HUES6 (cell line): ENCODE results near the gene COX6A2.
"Not testable (repeated sequence)": the region's sequence is repeated elsewhere in the genome, so short reads cannot be mapped to it uniquely, and the experiment has no call there.

Source experiments
- H3K27ac ChIP-seq: 2 replicates; pipeline ENCODE4 v1.7.0; 2013; ENCODE audit warnings: low read depth, mild to moderate bottlenecking, low read length, inconsistent platforms
- H3K27me3 ChIP-seq: 2 replicates; pipeline ENCODE4 v1.6.1; 2013; ENCODE audit warnings: low read length; ENCODE audit not compliant: control insufficient read depth, insufficient read depth
- H3K36me3 ChIP-seq: 2 replicates; pipeline ENCODE4 v1.6.1; 2013; ENCODE audit warnings: low read length; ENCODE audit not compliant: control insufficient read depth, insufficient read depth
- H3K4me1 ChIP-seq: 2 replicates; pipeline ENCODE4 v1.6.1; 2013; ENCODE audit warnings: low read length; ENCODE audit not compliant: control insufficient read depth, insufficient read depth
- H3K4me3 ChIP-seq: 2 replicates; pipeline ENCODE4 v1.5.1; 2013; ENCODE audit warnings: low read depth, low read length
- H3K9ac ChIP-seq: one replicate; pipeline ENCODE4 v1.6.1; 2013; ENCODE audit warnings: mild to moderate bottlenecking, low read length
- H3K9me3 ChIP-seq: 2 replicates; pipeline ENCODE4 v1.6.1; 2013; ENCODE audit warnings: low read depth, low read length; ENCODE audit not compliant: control insufficient read depth, insufficient read depth

The COX6A2 gene

DNA sequence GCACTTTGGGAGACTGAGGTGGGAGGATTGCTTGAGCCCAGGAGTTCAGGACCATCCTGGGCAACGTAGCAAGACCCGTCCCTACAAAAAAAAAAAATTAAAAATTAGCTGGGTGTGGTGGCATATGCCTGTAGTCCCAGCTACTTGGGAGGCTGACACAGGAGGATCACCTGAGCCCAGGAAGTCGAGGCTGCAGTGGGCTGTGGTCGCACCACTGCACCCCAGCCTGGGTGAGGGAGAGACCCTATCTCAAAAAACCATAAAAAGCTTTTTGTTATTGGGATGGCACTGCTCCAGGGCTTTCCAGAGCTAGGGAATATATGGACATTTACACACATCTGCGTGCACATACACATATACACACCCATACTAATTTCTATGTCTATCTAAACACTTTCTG, 23.0 kb upstream of the COX6A2 start:
- H3K27me3 ChIP-seq, result no peaks in the 10 kb centered on the region

DNA sequence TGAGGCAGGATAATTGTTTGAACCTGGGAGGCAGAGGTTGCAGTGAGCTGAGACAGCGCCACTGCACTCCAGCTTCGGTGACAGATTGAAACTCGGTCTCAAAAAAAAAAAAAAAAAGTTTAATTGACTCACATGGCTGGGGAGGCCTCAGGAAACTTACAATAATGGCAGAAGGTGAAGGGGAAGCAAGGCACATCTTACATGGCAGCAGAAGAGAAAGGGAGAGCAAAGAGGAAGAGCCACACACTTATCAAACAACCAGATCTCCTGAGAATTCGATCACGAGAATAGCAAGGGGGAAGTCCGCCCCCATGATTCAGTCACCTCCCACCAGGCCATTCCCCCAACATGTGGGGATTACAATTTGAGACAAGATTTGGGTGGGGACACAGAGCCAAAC, 17.8 kb upstream of the COX6A2 start:
- not testable (repeated sequence) for H3K4me3 ChIP-seq, H3K9me3 ChIP-seq, H3K27me3 ChIP-seq, H3K9ac ChIP-seq, H3K27ac ChIP-seq, H3K36me3 ChIP-seq, H3K4me1 ChIP-seq

More for the DNA sequence above, 23.0 kb upstream of the COX6A2 start:
- Histone ChIP-seq H3K27ac (no peak overlapping the region), H3K4me3 (no peak overlapping the region), H3K4me1 (peaks cover 29% of the 10 kb centered on the region), H3K36me3 (no peaks in the 10 kb centered on the region), H3K9ac (no peak overlapping the region), H3K9me3 (no peaks in the 10 kb centered on the region)

DNA sequence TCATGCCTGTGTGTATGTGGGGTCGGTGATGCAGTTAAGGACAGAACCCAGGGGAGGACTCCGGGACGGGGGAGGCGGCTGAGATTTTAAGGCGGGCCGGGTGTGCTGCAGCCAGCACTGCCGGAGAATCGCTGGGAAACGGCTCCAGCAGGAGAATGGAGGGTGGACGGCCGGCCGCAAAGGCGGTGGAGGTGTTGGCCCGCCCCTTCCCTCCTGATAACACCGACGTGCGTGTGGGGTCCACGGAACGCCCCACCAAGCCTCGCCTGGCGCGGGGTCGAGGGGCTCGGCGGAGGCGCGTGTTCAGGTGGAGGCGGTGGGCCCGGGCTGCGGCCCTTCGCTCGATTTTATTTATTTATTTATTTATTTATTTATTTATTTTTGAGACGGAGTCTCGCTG, 13.8 kb upstream of the COX6A2 start:
- Histone ChIP-seq H3K36me3 (no peaks in the 10 kb centered on the region), H3K9me3 (no peaks in the 10 kb centered on the region), H3K4me3 (peak overlapping the region; percentile 70; the same call in 1 of the 2 replicates), H3K27ac (no peak overlapping the region), H3K27me3 (no peaks in the 10 kb centered on the region), H3K4me1 (peaks cover 3% of the 10 kb centered on the region; the same call in 1 of the 2 replicates), H3K9ac (no peak overlapping the region)

DNA sequence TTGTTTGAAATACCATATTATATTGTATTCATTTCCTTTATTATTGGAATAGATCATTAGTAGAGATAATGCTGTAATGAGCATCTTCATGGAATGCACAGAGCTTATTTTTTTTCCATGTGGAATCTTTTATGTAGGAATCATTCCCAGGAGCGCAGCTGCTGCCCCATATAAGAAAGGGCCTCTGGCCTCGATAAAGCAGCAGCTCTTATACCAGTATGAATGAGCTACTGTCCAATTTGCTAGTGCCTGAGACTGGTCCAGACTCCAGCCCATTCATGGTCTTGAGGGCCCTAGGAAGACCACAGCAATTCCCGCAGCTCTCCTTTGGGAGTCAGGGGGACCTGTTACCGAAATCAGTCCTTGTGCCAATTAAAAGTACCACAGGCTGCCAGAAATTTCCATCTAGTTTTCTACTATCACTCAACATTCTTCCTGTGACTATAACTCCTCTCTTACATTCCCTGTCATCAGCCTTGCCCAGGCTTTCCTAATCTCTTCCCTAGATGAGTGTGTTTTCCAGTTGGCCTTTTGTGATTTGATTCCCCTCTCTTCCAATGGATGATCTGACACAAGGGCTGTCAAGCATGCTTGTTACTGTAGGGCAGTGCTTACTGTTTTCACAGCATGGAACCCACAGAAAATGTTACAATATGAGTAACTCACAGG, 12.5 kb upstream of the COX6A2 start:
- no peak overlapping the region for H3K4me3 ChIP-seq
- no peaks in the 10 kb centered on the region for H3K36me3 ChIP-seq
- no peaks in the 10 kb centered on the region for H3K9me3 ChIP-seq
- H3K9ac ChIP-seq, result no peak overlapping the region
- no peak overlapping the region for H3K27ac ChIP-seq
- H3K27me3 ChIP-seq, result no peaks in the 10 kb centered on the region
- H3K4me1 ChIP-seq, result peaks cover 10% of the 10 kb centered on the region; the same call in 1 of the 2 replicates

DNA sequence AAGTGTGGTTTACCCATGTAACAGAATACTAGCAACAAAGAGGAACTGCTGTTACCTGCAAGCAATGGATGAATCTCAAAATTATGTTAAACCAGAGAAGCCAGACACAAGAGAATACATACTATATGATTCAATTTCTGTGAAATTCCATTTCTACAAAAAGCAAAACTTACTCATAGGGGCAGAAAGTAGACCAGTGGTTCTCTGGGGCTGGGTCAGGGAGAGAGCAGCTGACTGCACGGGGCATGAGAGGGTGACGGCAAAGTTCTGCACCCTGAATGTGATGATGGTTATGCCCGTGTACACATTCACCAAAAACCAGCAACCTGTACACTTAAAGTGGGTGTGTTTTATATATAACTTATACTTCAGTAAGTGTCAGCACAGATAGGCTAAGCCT, 11.4 kb upstream of the COX6A2 start:
- Histone ChIP-seq H3K9me3 (no peaks in the 10 kb centered on the region), H3K27me3 (no peaks in the 10 kb centered on the region), H3K27ac (no peak overlapping the region), H3K36me3 (no peaks in the 10 kb centered on the region), H3K4me1 (peaks cover 15% of the 10 kb centered on the region), H3K9ac (no peak overlapping the region), H3K4me3 (no peak overlapping the region)

DNA sequence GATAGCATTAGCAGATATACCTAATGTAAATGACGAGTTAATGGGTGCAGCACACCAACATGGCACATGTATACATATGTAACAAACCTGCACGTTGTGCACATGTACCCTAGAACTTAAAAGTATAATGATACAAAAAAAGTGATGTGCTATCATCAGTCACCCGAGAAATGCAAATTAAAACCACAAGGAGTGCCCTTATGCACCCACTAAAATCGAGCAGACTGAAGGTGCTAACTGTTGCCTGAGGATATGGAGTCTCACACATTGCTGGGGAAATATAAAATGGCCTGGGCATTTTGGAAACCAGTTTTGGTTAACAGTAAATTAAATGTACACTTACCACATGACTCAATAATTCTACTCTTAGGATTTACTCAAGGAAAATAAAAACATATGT, 10.9 kb upstream of the COX6A2 start:
- H3K9ac ChIP-seq, H3K9me3 ChIP-seq: not testable (repeated sequence)

GRCh38 chr16:31438414-31438813, 10.3 kb upstream of the COX6A2 start:
- Histone ChIP-seq H3K27me3 (no peaks in the 10 kb centered on the region), H3K4me1 (peaks cover 15% of the 10 kb centered on the region), H3K9ac (no peak overlapping the region), H3K9me3 (no peaks in the 10 kb centered on the region), H3K36me3 (no peaks in the 10 kb centered on the region), H3K4me3 (no peak overlapping the region), H3K27ac (no peak overlapping the region)

More for the DNA sequence above, 10.9 kb upstream of the COX6A2 start:
- H3K27me3 ChIP-seq, H3K36me3 ChIP-seq, H3K4me3 ChIP-seq, H3K27ac ChIP-seq: not testable (repeated sequence)
- peaks cover 15% of the 10 kb centered on the region for H3K4me1 ChIP-seq

GRCh38 chr16:31436221-31437045, 8.3 kb upstream of the COX6A2 start:
- no peak overlapping the region for H3K4me3 ChIP-seq
- H3K9ac ChIP-seq, result no peak overlapping the region
- no peaks in the 10 kb centered on the region for H3K27me3 ChIP-seq
- H3K9me3 ChIP-seq, result no peaks in the 10 kb centered on the region
- H3K4me1 ChIP-seq, result peaks cover 12% of the 10 kb centered on the region
- H3K27ac ChIP-seq, result no peak overlapping the region
- no peaks in the 10 kb centered on the region for H3K36me3 ChIP-seq

DNA sequence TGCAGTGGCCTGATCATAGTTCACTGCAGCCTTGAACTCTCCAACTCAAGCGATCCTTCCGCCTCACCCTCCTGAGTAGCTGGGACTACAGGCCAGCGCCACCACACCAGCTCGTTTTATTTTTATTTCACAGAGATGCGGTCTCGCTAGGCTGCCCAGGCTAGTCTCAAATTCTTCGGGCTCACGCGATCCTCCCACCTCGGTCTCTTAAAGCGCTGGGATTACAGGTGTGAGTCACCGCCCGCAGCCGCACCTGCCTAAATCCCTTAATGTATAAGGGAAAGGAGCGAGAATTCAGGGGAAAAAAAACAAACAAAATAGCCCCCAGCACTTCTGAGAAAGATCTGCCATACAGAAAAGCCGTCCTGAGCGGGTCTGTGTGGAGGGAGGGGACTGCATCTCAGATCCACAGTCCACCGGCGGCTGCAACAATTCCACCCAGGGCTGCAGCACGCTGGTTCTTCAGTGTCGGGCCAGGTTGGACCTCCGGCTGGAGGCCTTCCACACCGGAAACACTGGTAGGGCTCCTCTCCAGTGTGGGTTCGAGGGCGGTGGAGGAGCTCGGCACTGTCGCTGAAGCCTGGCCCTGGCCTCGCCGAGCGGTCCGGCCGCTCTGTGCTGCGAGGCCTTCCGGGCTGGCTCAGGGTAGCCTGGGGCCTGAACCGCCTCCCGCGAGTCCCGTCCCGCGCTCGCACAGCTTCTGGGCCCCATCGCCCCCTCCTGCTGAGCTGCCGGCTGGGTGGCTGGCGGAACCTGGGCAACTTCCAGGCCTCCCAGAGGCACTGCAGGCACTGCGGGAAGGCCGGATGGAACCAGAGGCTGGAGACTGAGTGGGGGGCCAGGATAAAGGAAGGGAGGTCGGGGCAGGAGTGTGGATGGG, 7.4 kb upstream of the COX6A2 start:
- no peak overlapping the region for H3K4me3 ChIP-seq
- H3K27me3 ChIP-seq, result no peaks in the 10 kb centered on the region
- H3K27ac ChIP-seq, result no peak overlapping the region
- no peaks in the 10 kb centered on the region for H3K36me3 ChIP-seq
- H3K9me3 ChIP-seq, result no peaks in the 10 kb centered on the region
- H3K9ac ChIP-seq, result no peak overlapping the region
- peaks cover 14% of the 10 kb centered on the region for H3K4me1 ChIP-seq

DNA sequence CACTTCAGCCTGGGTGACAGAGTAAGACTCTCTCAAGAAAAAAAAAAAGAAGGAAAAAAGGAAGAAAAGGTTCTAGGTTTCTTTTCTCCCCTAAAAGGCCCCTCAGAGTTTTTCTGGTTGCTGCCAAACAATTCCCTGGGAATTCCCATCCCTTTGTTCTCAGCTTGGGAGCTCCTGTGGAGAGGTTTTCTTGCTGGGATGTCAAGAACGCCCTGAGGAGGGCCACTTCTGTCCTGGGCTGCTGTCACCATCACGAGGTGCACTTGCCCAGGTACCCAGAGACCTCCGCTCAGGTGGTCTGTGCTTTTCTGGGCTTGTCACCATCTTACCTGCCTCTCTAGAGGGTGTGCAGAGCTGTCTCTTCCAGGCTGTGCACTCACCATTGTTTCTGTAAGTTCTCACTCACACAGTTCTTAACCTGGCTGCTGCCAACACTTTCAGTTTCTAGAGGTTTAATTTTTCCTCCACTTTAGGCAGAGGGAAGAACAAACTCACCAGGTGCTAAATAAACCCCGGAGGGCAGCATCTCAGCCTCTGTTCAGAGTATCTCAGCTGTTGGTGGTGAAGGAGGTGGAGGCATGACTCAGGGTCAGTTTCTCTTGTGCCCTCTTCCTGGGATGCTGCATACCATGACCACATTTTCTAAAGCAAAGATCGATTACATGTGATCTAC, 2.4 kb upstream of the COX6A2 start:
- Histone ChIP-seq H3K4me3 (no peak overlapping the region), H3K9ac (no peak overlapping the region), H3K9me3 (no peaks in the 10 kb centered on the region), H3K27ac (no peak overlapping the region), H3K4me1 (peaks cover 12% of the 10 kb centered on the region), H3K27me3 (peaks cover 27% of the 10 kb centered on the region; the same call in 1 of the 2 replicates), H3K36me3 (no peaks in the 10 kb centered on the region)
